ENCODE data around the gene DENND4B.

DNA sequence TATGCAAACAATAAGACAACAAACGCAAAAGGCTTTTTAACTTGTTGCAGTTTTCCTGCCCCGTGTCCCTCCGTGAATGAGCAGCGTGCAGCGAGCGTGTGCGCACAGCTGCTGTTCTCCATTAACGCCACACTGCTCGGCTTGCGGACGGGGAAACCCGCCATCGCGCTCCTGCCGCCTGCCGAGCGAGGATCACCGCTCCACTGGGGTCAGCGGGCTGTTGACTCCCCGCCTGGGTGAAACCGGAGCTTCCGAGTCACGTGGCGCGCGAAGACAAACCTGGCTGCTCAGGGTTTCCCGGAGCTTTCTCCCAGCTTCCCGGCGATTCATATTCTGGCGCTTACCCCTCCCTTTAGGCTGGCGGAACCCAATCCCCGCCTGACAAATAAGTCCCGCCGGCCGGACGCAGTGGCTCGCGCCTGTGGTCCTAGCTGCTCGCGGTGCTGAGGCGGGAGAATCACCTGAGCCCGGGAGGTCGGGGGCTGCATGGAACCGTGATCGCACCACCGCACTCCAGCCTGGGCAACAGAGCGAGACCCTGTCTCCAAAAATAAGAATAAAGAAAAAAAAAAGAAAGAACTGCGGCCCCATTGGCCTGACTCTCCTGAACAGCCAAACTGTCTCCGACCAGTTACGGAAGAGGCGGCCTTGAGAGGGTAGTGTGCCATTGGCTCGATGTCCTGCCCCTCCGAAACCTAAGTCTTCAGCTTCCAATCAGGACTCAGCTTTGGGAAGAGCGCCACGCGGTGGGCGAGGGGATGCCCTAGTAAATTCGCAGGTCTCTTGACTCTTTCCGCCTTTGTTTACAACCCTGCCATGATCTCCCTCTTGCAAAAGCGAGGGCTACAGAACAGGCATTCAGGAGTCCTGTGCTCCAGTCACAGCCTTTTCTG, 20.8 kb upstream of the DENND4B start, which contains the start of gene CREB3L4:
- TF ChIP-seq, protein P1, sequence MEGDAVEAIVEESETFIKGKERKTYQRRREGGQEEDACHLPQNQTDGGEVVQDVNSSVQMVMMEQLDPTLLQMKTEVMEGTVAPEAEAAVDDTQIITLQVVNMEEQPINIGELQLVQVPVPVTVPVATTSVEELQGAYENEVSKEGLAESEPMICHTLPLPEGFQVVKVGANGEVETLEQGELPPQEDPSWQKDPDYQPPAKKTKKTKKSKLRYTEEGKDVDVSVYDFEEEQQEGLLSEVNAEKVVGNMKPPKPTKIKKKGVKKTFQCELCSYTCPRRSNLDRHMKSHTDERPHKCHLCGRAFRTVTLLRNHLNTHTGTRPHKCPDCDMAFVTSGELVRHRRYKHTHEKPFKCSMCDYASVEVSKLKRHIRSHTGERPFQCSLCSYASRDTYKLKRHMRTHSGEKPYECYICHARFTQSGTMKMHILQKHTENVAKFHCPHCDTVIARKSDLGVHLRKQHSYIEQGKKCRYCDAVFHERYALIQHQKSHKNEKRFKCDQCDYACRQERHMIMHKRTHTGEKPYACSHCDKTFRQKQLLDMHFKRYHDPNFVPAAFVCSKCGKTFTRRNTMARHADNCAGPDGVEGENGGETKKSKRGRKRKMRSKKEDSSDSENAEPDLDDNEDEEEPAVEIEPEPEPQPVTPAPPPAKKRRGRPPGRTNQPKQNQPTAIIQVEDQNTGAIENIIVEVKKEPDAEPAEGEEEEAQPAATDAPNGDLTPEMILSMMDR (IDR thresholded peaks at IDR 0.05; ENCODE audit: poor library complexity), result peak; percentile 45
- no peak for TF ChIP-seq EZH2 (IDR thresholded peaks at IDR 0.05; ENCODE audit: borderline replicate concordance)
- TF ChIP-seq EZH2phosphoT487 (IDR thresholded peaks at IDR 0.05; ENCODE audit: low read depth, severe bottlenecking, unreplicated experiment), result no peak
